ENCODE results near the gene ARHGDIG. TPM values are rescaled to one million over a fixed set of nuclear protein-coding genes. Genes with fewer than 3 reads are reported as not detected.

ARHGDIG gene
- total and polyA plus RNA-seq, 7 donors, result 1.6 to 5.7 (median 5.0) TPM; not detected in 1

GRCh38 chr16:314795-315299 lies 34.5 kb downstream of the ARHGDIG start:
- Histone ChIP-seq H3K36me3 (peaks cover 8 to 48% (median 29%) of the 10 kb centered on the region in 4 donors), H3K9me3 (no peaks in the 10 kb centered on the region), H3K27ac (no peak overlapping the region), H3K4me1 (no peaks in the 10 kb centered on the region), H3K4me3 (no peak overlapping the region), H3K27me3 (no peaks in the 10 kb centered on the region)
- WGBS, 2 donors, result 77 to 82% methylated on average over 14 of the region's 14 CpGs
- DNase-seq, result no peak
- intact Hi-C loops (cut with DNase I), result no loop called here
- no peak for TF ChIP-seq POLR2AphosphoS5 (IDR thresholded peaks at IDR 0.05)
- TF ChIP-seq CTCF (IDR thresholded peaks at IDR 0.05), result no peak
- TF ChIP-seq EP300 (IDR thresholded peaks at IDR 0.05), result no peak
- no peak for TF ChIP-seq POLR2A (IDR thresholded peaks at IDR 0.05)

- no peak for TF ChIP-seq POLR2AphosphoS5 (IDR thresholded peaks at IDR 0.05)
- TF ChIP-seq POLR2A (IDR thresholded peaks at IDR 0.05), result no peak
- TF ChIP-seq EP300 (IDR thresholded peaks at IDR 0.05), result no peak
- no peak for TF ChIP-seq CTCF (IDR thresholded peaks at IDR 0.05)
- 92 to 94% methylated on average over 19 of the region's 19 CpGs for WGBS, 2 donors
- H3K4me3 ChIP-seq, result no peak overlapping the region
- intact Hi-C loops (cut with DNase I), result no loop called here
- DNase-seq, result no peak
- H3K27ac ChIP-seq, result no peak overlapping the region
- no peaks in the 10 kb centered on the region for H3K4me1 ChIP-seq
- H3K9me3 ChIP-seq, result no peaks in the 10 kb centered on the region
- H3K36me3 ChIP-seq, result peaks cover 8 to 38% (median 23%) of the 10 kb centered on the region in 4 donors
- H3K27me3 ChIP-seq, result no peaks in the 10 kb centered on the region
These were observed 36.5 kb downstream of the ARHGDIG start for GRCh38 chr16:316741-317464.

- TF ChIP-seq EP300 (IDR thresholded peaks at IDR 0.05) (no peak), POLR2AphosphoS5 (IDR thresholded peaks at IDR 0.05) (no peak), CTCF (IDR thresholded peaks at IDR 0.05) (no peak), POLR2A (IDR thresholded peaks at IDR 0.05) (no peak)
- Histone ChIP-seq H3K4me1 (no peaks in the 10 kb centered on the region), H3K27me3 (no peaks in the 10 kb centered on the region), H3K4me3 (no peak overlapping the region), H3K36me3 (peaks cover 8 to 32% (median 22%) of the 10 kb centered on the region in 4 donors), H3K9me3 (no peaks in the 10 kb centered on the region), H3K27ac (no peak overlapping the region)
- intact Hi-C loops (cut with DNase I), result no loop called here
- DNase-seq, result no peak
- 92 to 95% methylated on average over 5 of the region's 5 CpGs for WGBS, 2 donors
These were observed 37.2 kb downstream of the ARHGDIG start for GRCh38 chr16:317583-317982.

- no peaks in the 10 kb centered on the region for H3K9me3 ChIP-seq
These were observed 38.2 kb downstream of the ARHGDIG start for GRCh38 chr16:318628-319027.

More at GRCh38 chr16:318628-319027, 38.2 kb downstream of the ARHGDIG start:
- DNase-seq, result no peak
- intact Hi-C loops (cut with DNase I), result no loop called here
- H3K4me3 ChIP-seq, result no peak overlapping the region
- no peaks in the 10 kb centered on the region for H3K4me1 ChIP-seq
- no peaks in the 10 kb centered on the region for H3K27me3 ChIP-seq
- 90 to 96% methylated on average over 22 of the region's 22 CpGs for WGBS, 2 donors
- H3K27ac ChIP-seq, result no peak overlapping the region
- TF ChIP-seq CTCF (IDR thresholded peaks at IDR 0.05) (no peak), EP300 (IDR thresholded peaks at IDR 0.05) (no peak), POLR2AphosphoS5 (IDR thresholded peaks at IDR 0.05) (no peak)
- H3K36me3 ChIP-seq, result peaks cover 0 to 23% (median 13%) of the 10 kb centered on the region in 4 donors

All from sigmoid colon (tissue), 7 donors.